ENCODE data around the gene FBXO46. TPM values are rescaled to one million over a fixed set of nuclear protein-coding genes. Genes with fewer than 3 reads are reported as not detected.

FBXO46 gene
- 13.2 TPM for total RNA-seq

DNA sequence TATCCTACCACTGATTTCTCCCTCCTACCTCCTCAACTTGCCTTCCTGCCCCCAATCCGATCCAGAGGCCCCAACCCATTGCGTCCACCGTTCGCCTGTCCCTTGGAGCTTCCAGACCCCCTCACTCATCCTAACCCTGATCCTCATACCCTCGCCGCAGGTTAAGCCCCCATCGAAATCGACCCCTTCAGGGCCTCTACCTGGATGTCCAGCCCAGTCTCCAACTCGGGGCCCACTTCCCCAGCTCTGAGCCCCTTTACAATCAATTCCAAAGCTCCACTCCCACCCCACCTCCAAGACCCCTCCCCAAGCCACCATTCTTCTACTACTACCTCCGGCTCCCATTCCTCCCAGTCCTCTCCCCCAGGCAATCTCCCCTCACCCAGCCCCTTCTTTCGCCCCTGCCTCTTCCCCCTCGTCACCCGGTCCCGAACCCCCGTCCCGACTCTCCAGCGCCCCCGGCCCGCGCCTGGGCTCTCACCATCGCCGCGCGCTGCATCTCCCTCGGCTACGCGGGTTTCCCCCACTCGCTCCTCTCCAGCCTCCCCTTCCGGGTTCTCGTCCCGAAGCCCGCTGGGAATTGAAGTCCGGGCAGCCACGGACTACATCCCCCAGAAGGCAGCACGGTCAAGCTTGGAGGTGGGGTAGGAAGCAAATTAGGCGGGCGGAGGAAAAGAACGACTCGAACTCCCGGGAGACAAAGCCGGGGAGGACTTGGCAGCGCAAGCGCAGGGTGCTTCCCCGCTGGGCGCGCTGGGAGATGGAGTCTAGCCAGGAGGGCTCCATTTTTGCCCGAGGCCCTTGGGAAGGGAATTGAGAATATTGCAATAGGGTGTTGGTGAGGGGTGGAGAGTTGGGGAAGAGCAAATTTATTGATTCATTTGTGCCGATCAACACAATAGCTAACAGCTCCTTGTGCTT, at the start of gene FBXO46:
Gene FBXO46 (minus strand): TSS at position 529 of the 921 bp plus-strand sequence. CDS start 17,401 bp downstream, outside the sequence.
- peak; percentile 99 for DNase-seq

DNA sequence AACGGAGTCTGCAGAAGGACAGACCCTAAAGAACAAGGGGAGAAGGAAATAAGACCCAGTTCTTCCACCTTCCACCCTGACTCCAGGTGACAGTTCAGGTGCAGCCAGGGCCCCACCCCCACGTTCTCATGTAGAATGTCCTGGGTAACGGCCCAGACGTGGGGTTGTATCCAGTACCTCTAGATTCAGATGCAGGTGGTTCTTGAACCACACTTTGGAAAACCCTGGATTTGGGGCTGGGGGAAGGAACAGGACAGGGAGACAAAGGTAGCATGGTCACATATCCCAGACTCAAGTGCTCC, 49.4 kb upstream of the FBXO46 start:
- DNase-seq = no peak

DNA sequence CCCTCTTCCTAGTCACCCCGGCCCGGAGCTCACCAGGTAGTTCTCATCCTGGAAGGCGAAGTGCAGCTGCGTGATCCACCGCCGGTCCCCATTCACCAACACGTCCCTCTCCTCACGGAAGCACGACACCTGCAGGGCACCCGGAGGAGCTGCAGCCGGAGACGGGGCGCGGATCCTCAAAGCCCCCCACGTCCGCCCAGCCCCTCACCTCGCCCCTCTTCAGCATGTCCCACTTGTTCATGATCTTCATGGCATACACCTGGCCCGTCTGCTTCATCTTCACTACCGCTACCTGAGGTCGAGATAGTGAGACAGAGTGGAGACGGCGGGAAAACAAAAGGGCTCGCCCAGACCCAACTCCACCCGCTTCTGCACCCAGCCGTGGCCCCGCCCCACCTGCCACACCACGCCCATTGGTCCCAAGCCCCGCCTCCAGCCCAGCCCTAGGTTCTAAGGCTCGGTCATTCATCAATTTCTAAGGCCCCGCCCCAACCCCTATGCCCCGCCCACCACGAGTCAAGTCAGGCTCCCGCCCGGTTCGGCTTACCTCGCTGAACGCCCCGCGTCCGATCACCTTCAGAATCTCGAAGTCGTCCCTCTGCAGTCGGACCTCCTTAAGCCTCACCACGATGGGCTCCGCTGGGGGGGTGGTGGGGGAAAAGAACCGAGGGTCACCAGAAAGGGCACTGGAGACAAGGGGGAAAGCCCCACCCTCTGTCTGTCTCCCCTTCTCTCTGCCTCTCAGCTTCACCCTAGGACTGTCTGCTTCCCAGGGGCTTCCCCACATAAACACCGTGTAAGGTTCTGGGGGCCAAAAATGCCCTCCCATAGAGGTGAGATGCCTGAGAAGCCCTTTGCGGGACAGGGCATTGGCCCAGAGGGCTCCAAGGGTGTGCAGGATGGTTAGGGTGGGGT, 48.8 kb upstream of the FBXO46 start:
- peak; percentile 84 for DNase-seq

GRCh38 chr19:45778010-45778661, 47.4 kb upstream of the FBXO46 start:
- DNase-seq = no peak

DNA sequence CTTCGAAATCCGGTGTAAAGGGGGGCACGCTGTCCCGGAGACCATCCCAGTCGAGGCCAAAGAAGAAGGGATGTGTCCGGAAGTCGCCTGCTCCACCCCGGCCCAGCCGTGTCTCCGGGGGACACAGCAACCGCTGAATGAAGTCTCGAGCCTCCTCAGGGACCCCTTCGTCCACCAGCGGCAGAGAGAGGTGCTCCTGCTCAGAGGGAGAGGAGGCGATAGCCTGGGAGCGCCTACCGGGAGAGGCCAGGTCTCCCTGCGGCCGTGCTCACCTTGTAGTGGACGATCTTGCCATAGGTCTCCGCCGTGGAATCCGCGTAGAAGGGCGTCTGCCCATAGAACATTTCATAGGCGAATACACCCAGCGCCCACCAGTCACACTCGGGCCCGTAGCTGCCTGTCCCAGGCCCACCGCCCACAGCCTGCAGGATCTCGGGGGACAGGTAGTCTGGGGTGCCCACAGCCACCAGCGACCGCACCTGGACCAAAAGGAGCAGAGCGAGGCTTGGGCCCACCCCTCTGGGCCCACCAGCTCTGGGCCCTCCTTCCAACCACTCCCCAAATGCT, 46.8 kb upstream of the FBXO46 start:
- no peak for DNase-seq

DNA sequence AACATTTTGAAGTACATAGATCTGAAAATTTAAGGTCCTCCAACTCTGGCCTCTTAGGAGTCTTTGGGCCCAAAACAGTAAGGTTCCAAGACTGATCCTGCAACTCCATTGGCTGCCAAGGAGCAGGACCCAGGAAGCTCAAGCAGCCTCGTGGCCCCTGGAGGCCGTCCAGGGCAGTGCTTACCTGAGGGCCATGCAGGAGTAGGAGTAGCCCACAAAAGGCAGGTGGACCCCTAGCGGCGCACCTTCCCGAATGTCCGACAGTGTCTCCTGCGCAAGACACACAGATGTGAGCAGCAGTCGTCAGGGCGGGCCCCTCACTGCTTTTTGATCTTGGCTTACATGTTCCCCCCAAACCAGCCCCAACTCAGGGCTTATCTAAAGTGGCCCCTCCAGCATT, 44.1 kb upstream of the FBXO46 start:
- no peak for DNase-seq

GRCh38 chr19:45773384-45773783, 42.7 kb upstream of the FBXO46 start:
- DNase-seq = no peak

GRCh38 chr19:45772912-45773311, 42.2 kb upstream of the FBXO46 start:
- DNase-seq = no peak

DNA sequence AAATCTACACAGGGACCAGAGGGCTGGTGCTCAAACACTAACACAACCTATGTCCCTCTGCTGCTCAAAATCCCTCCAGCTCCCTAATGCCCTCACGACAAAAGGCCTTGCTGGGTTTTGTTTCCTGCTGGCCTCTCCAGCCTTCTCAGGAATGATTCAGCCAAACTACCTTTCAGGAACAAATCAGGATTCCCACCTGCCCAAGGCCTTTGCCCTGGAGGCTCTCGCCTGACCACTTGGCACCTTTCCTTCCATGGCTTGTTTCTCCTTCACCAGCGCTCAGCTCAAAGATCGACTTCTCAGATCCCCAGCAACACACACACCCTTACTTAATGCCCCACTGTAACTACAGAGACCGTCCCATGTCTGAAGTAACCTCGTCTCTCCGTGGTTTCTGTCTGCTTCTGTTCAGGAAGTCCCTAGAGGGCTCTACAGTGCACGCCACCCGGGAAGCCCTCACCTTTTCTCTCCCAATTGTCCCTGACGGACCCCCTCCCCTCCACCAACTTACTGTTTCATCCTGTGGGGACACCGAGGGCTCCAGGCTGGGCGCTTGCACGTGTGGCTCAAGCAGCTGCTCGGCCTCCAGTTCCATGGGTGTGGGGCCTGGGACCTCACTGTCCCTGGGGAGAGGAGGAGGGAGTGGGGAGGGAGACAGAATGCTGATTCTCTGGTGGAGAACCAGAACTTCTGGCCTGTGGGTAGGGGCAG, 41.6 kb upstream of the FBXO46 start:
- DNase-seq = no peak

GRCh38 chr19:45771311-45771933, 40.7 kb upstream of the FBXO46 start:
- DNase-seq = no peak

DNA sequence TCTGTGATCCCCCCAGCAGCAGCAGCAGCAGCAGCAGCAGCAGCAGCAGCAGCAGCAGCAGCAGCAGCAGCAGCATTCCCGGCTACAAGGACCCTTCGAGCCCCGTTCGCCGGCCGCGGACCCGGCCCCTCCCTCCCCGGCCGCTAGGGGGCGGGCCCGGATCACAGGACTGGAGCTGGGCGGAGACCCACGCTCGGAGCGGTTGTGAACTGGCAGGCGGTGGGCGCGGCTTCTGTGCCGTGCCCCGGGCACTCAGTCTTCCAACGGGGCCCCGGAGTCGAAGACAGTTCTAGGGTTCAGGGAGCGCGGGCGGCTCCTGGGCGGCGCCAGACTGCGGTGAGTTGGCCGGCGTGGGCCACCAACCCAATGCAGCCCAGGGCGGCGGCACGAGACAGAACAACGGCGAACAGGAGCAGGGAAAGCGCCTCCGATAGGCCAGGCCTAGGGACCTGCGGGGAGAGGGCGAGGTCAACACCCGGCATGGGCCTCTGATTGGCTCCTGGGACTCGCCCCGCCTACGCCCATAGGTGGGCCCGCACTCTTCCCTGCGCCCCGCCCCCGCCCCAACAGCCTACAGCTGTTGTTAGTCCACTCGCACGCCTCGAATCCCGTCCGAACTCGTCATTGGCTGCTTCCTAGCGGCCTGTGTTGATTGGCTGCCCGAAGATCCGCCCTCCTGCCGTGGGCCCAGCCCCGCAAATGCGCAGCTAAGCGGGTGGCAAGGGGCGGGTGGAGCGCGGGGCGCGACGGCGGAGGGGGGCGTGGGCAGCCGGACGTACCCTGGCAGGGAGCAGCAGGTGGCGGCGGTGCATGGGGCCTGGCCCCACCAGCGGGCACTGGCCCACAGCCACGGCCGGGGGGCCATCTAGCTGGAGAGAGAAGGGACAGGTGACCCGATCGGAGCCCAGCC, 39.8 kb upstream of the FBXO46 start:
- peak; percentile 99 for DNase-seq

GRCh38 chr19:45769821-45770191, 39.1 kb upstream of the FBXO46 start:
- DNase-seq = peak; percentile 75

DNA sequence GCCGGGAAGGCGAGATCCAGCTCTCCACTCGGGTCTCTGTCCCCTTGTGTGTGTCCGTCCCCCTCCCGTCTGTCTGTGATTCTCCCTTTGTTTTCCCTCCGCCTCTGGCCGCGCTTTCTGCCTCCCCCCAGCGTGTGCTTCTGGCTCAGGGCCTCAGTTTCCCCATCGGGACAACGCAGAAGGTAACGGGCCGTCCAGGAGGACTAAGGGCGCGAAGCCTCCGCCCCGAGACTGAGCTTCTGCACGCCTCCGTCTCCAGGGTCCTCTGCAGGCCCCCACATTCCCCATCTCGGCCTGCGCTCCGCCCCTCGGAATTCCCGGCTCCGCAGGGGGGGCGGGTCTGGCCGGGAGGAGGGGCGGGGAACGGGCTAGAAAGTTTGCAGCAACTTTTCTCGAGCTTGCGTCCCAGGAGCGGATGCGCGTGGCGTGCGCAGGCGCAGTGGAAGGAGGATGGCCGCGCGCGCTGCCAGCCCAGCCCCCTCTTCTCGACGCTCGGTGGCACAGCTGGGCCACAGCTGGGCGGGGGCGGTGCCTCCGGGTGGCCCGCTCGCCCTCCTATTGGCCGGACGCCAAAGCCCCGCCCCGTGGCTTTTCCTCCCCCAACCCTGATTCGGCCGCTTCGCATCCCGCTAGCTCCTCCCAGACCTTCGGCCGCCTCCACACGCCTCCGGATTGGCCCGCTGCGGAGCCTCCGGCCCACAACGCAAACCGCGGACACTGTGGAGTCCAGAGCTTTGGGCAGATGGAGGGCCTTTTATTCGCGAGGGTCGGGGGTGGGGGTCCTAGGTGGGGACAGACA, 38.5 kb upstream of the FBXO46 start, which contains the start of gene SIX5:
Gene SIX5 (minus strand): TSS at position 269 of the 799 bp plus-strand sequence. CDS start 408 bp downstream, outside the sequence.
- DNase-seq = peak; percentile 99

DNA sequence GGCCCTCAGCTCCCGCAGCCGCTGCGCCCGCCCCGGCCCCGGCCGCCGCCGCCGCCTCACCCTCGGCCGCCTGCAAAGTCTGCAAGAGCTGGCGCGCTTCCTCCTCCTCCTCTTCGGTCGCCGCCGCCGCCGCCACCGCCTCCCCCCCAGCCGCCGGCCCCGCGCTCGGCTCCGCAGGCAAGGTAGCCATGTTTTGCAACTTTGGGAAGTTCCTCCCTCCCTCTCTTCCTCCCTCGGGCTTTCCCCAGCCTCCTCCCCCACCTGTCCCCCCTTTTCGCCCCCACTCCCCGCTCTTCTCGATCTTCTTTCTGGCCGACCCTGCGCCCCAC, 37.9 kb upstream of the FBXO46 start:
- no peak for DNase-seq

DNA sequence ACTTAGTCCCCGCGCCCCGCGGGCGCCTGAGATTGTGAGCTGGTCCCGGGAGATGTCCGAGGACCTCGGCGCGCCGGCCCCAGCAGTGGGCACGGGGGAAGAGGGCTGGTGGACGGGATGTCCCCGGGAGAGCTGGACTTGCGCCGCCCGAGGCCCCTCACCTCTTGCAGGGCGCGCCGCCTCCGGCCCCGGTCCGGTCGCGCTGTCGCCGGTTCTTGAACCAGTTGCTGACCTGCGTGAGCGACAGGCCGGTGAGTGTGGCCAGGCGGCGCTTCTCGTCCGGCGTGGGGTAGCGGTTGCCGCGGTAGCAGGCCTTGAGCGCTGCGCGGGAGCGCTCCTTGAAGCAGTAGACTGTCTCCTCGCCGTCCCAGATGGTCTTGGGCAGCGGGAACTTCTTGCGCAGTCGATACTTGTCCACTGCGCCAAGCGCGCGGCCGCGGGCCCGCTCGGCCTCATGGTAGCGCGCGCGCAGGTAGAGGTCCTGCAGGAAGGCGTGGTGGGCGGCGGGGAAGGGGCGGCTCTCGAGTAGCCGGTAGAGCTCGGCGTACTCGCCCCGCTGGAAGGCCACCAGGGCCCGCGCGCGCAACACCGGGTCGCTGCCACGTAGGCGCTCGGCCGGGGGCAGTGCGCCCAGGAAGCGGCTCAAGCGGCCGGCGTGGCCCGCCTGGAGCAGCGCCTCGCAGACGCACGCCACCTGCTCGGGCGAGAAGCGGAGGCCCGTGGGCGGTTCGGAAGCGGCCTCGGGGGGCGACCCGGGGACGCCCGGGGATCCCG, 37.4 kb upstream of the FBXO46 start:
- peak; percentile 80 for DNase-seq

GRCh38 chr19:45767410-45767880, 36.7 kb upstream of the FBXO46 start:
- DNase-seq = peak; percentile 93

DNA sequence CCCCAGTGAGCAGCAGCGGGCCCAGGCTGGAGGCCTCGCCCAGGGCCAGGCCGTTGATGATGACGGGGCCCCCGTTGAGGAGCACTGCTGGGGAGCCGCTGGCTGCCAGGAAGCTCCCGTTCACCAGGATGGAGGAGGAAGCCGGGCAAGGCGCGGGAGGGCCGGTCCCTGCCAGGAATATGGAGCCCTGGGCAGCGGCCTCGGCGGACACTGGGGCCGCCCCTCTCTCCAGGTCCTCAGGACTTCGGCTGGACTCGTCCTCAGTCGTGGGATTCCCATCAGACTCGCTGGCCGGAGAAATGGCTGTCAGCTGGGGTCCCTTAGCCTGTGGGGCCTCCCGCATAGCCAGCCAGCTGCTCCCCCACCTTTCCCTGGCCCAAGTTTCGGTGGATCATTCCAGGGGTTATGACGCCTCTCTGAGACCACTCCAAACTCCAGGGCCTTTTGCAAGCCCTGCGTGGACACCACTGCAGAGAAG, 36.2 kb upstream of the FBXO46 start:
- DNase-seq = no peak

DNA sequence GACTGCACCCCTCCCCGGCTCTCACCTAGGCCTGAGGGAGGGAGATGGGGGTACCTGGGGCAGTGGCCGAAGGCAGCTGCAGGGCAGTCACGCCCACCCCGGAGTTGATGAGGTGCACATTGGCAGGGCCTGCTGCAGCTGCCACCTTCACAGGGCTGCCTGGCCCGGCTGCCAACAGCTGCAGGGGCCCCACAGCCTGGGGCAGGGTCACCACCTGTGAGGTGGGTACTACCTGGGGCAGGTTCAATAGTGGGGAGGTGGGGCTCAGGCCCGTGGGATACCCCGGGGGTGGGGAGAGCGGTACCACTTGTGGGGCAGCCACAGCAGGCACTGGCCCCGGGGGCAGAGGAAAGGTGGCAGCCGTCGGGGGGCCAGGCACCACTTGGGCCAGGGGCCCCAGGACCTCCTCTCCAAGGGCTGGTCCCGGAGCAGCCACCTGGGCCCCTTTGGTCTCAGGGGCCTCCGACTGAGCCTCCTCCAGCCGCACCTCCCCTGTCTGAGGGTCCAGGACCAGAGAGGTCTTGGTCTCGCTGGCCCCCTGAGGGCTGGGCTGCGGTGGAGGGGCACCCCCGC, 35.7 kb upstream of the FBXO46 start:
- no peak for DNase-seq

All from tongue (tissue), 2 donors.